NCI-H1436 (cell line): ENCODE data around the gene ARID3B.
"Not testable (repeated sequence)": the region's sequence is repeated elsewhere in the genome, so short reads cannot be mapped to it uniquely, and the experiment has no call there.

Source experiments
- DNase-seq: peaks from one replicate; lab custom pipeline; 2025; lab: John Stamatoyannopoulos, UW

Gene ARID3B

GRCh38 chr15:74537736-74538135, 3.3 kb upstream of the ARID3B start:
- no peak for DNase-seq

- not testable (repeated sequence) for DNase-seq
Observed at GRCh38 chr15:74539521-74539920, 1.5 kb upstream of the ARID3B start.

- peak; percentile 14 for DNase-seq
Observed at GRCh38 chr15:74540161-74540760, 759 bp upstream of the ARID3B start.

GRCh38 chr15:74541494-74542165, 610 bp downstream of the ARID3B start:
- DNase-seq = peak; percentile 19

- DNase-seq = no peak
Observed at GRCh38 chr15:74542166-74543042, 1.4 kb downstream of the ARID3B start.

- no peak for DNase-seq
Observed at GRCh38 chr15:74543043-74543422, 2.0 kb downstream of the ARID3B start.

- no peak for DNase-seq
Observed at GRCh38 chr15:74543583-74543982, 2.6 kb downstream of the ARID3B start.

- no peak for DNase-seq
Observed at GRCh38 chr15:74545086-74545485, 4.1 kb downstream of the ARID3B start.

- peak; percentile 84 for DNase-seq
Observed at GRCh38 chr15:74545776-74546656, 5.0 kb downstream of the ARID3B start.

- no peak for DNase-seq
Observed at GRCh38 chr15:74547616-74548015, 6.6 kb downstream of the ARID3B start.

GRCh38 chr15:74548241-74548640, 7.2 kb downstream of the ARID3B start:
- no peak for DNase-seq

GRCh38 chr15:74549816-74550215, 8.8 kb downstream of the ARID3B start:
- no peak for DNase-seq

GRCh38 chr15:74551714-74552113, 10.7 kb downstream of the ARID3B start:
- DNase-seq = no peak

GRCh38 chr15:74552773-74553441, 11.9 kb downstream of the ARID3B start:
- no peak for DNase-seq

- no peak for DNase-seq
Observed at GRCh38 chr15:74555192-74555591, 14.2 kb downstream of the ARID3B start.

- no peak for DNase-seq
Observed at GRCh38 chr15:74558706-74559105, 17.7 kb downstream of the ARID3B start.

GRCh38 chr15:74563442-74563841, 22.4 kb downstream of the ARID3B start:
- DNase-seq = no peak

GRCh38 chr15:74564182-74564581, 23.2 kb downstream of the ARID3B start:
- no peak for DNase-seq

GRCh38 chr15:74565381-74566085, 24.5 kb downstream of the ARID3B start:
- no peak for DNase-seq

GRCh38 chr15:74568594-74568993, 27.6 kb downstream of the ARID3B start:
- DNase-seq = no peak

- no peak for DNase-seq
Observed at GRCh38 chr15:74569731-74570070, 28.7 kb downstream of the ARID3B start.
